T-cell (primary cell): Measurements from ENCODE around the gene MUC21. TPM values are rescaled to one million over a fixed set of nuclear protein-coding genes. Genes with fewer than 3 reads are reported as not detected.
"Not testable (repeated sequence)": the region's sequence is repeated elsewhere in the genome, so short reads cannot be mapped to it uniquely, and the experiment has no call there.

Source experiments
- ATAC-seq, 4 experiments: fragments of 200-7000 bp in 3 of 4; fragments of 150-1000 bp in 1 of 4; cut with Tn5 transposase; replicated peaks in 1 of 4; 1 replicate in 3 of 4; 2 replicates in 1 of 4; pipeline ENCODE4 v1.10.0; 2021; ENCODE audit warnings: moderate library complexity in 3 of 4, mild to moderate bottlenecking in 2 of 4, moderate number of reproducible peaks in 1 of 4
- CTCF ChIA-PET, 2 donors: fragments of 300-600 bp; sonication (Branson Sonifier 250); formaldehyde crosslinking; loops; one replicate each; lab custom pipeline; 2022; ENCODE audit warnings: antibody characterized with exemption in 2 of 2; lab: Charles Lee
- POLR2A ChIA-PET, 2 donors: fragments of 300-600 bp; sonication (Branson Sonifier 250); formaldehyde crosslinking; loops; one replicate each; lab custom pipeline; 2022; ENCODE audit warnings: antibody characterized with exemption in 2 of 2; lab: Charles Lee
- DNase-seq, 35 experiments: peaks; one replicate each; pipeline versions ENCODE4 v3.0.0 to v3.0.0-alpha.2; 2013 to 2023
- H3K27ac ChIP-seq: one replicate; pipeline ENCODE4 v1.5.1; 2013; ENCODE audit warnings: low read length
- H3K27me3 ChIP-seq, 2 experiments: replicated peaks in 1 of 2; 1 replicate in 1 of 2; 2 replicates in 1 of 2; pipeline versions ENCODE4 v1.6.1 to v1.7.0; 2013; ENCODE audit warnings: low read length in 1 of 2, mixed read lengths in 1 of 2; ENCODE audit not compliant: control insufficient read depth in 2 of 2, insufficient read depth in 2 of 2; ENCODE audit errors: extremely low read depth in 1 of 2
- H3K36me3 ChIP-seq, 2 donors: 1 replicate in 1 of 2; 2 replicates in 1 of 2; pipeline versions ENCODE4 v1.6.1 to v1.7.0; 2013; ENCODE audit warnings: low read length in 1 of 2; ENCODE audit not compliant: control insufficient read depth in 2 of 2, insufficient read depth in 1 of 2; ENCODE audit errors: extremely low read depth in 1 of 2
- H3K4me1 ChIP-seq, 2 experiments: 1 replicate in 1 of 2; 2 replicates in 1 of 2; pipeline versions ENCODE4 v1.6.1 to v1.7.0; 2013; ENCODE audit warnings: low read length in 2 of 2, mixed read lengths in 1 of 2; ENCODE audit not compliant: insufficient read depth in 2 of 2, control insufficient read depth in 1 of 2; ENCODE audit errors: extremely low read depth in 1 of 2
- H3K4me3 ChIP-seq, 2 donors: 1 replicate in 1 of 2; 2 replicates in 1 of 2; pipeline versions ENCODE4 v1.5.1 to v1.7.0; 2013; ENCODE audit warnings: mild to moderate bottlenecking in 2 of 2, low read length in 1 of 2, moderate library complexity in 1 of 2; ENCODE audit not compliant: control insufficient read depth in 1 of 2; ENCODE audit errors: extremely low read depth in 1 of 2
- H3K9me3 ChIP-seq: 2 replicates; pipeline ENCODE4 v1.7.0; 2013
- H3K27ac Mint-ChIP-seq, 2 donors: one replicate each; pipeline ENCODE4 v1.8.0; 2020 to 2021; ENCODE audit warnings: mild to moderate bottlenecking in 2 of 2, mixed read lengths in 2 of 2
- H3K27me3 Mint-ChIP-seq, 2 donors: one replicate each; pipeline ENCODE4 v1.8.0; 2021 to 2022; ENCODE audit warnings: mixed read lengths in 2 of 2
- H3K36me3 Mint-ChIP-seq: one replicate; pipeline ENCODE4 v1.8.0; 2021; ENCODE audit warnings: mixed read lengths
- H3K4me1 Mint-ChIP-seq, 3 donors: one replicate each; pipeline ENCODE4 v1.8.0; 2020 to 2022; ENCODE audit warnings: mixed read lengths in 3 of 3, mild to moderate bottlenecking in 1 of 3
- H3K4me3 Mint-ChIP-seq, 3 donors: one replicate each; pipeline ENCODE4 v1.8.0; 2020 to 2022; ENCODE audit warnings: mild to moderate bottlenecking in 3 of 3, mixed read lengths in 3 of 3, moderate library complexity in 3 of 3
- H3K9me3 Mint-ChIP-seq, 3 donors: one replicate each; pipeline ENCODE4 v1.8.0; 2020 to 2022; ENCODE audit warnings: mixed read lengths in 3 of 3
- WGBS: methylation state at CpG from one replicate; pipeline ENCODE4 v1.1.5; 2013; ENCODE audit warnings: missing lambda C conversion rate; ENCODE audit not compliant: insufficient coverage; 5-methylcytosine and 5-hydroxymethylcytosine counted together
- total RNA-seq, 35 experiments: library from RNA in 6 of 35; stranded (reverse) in 6 of 35; fragments of 120-200 nt in 1 of 35; gene quantifications; one replicate each; pipeline versions ENCODE4 v1.2.1 to v1.2.4 and lab custom pipeline; 2013 to 2026

Gene MUC21
- total RNA-seq, 5 donors from 2014 or later (not counting 1 experiment from before 2014, with no cell fraction given) = not detected

- no peak overlapping the region for H3K4me3 Mint-ChIP-seq
- H3K27me3 ChIP-seq = peaks cover 0 to 26% of the 10 kb centered on the region in 2 experiments
- H3K9me3 Mint-ChIP-seq = no peaks in the 10 kb centered on the region
- H3K4me1 Mint-ChIP-seq = peaks cover 0 to 10% (median 5%) of the 10 kb centered on the region in 3 donors
- no peak overlapping the region for H3K27ac ChIP-seq
- no peaks in the 10 kb centered on the region for H3K36me3 Mint-ChIP-seq
- ChIA-PET CTCF (no interaction called here), POLR2A (interaction anchor here in 1 of 2 donors (0.7 kb wide), 1 partner anchor 26 kb away, joined by 4 read pairs; no protein-coding TSS in a partner anchor)
- H3K27ac Mint-ChIP-seq = no peak overlapping the region
- WGBS = 33% methylated on average over 1 of the region's 4 CpGs
- ATAC-seq (no peak), DNase-seq (no peak)
- H3K36me3 ChIP-seq = no peaks in the 10 kb centered on the region
- H3K4me3 ChIP-seq = no peak overlapping the region
- no peaks in the 10 kb centered on the region for H3K4me1 ChIP-seq
- no peaks in the 10 kb centered on the region for H3K9me3 ChIP-seq
- H3K27me3 Mint-ChIP-seq = peaks cover 15 to 29% of the 10 kb centered on the region in 2 donors
These were observed 24.6 kb downstream of the MUC21 start for GRCh38 chr6:31008165-31008564.

- WGBS = 64% methylated on average over 2 of the region's 7 CpGs
- no peaks in the 10 kb centered on the region for H3K4me1 ChIP-seq
- H3K4me3 ChIP-seq = no peak overlapping the region
- ChIA-PET POLR2A (no interaction called here), CTCF (no interaction called here)
- peaks cover 2% of the 10 kb centered on the region for H3K36me3 Mint-ChIP-seq
- H3K4me3 Mint-ChIP-seq = no peak overlapping the region
- no peak overlapping the region for H3K27ac Mint-ChIP-seq
- H3K4me1 Mint-ChIP-seq = peaks cover 0 to 6% (median 3%) of the 10 kb centered on the region in 3 donors
- H3K9me3 ChIP-seq = no peaks in the 10 kb centered on the region
- no peak overlapping the region for H3K27ac ChIP-seq
- H3K36me3 ChIP-seq = no peaks in the 10 kb centered on the region
- ATAC-seq (no peak), DNase-seq (no peak)
- H3K27me3 Mint-ChIP-seq = peaks cover 15 to 40% of the 10 kb centered on the region in 2 donors
- H3K9me3 Mint-ChIP-seq = peaks cover 0 to 3% (median 0%) of the 10 kb centered on the region in 3 donors
- H3K27me3 ChIP-seq = peaks cover 0 to 23% of the 10 kb centered on the region in 2 experiments
These were observed 26.2 kb downstream of the MUC21 start for GRCh38 chr6:31009731-31010130.

- Histone ChIP-seq H3K27me3 (peaks cover 0 to 23% of the 10 kb centered on the region in 2 experiments), H3K9me3 (no peaks in the 10 kb centered on the region), H3K4me3 (no peak within 1 kb of the TSS), H3K4me1 (no peaks in the 10 kb centered on the region), H3K27ac (no peak within 1 kb of the TSS), H3K36me3 (no peaks in the 10 kb centered on the region)
- ChIA-PET CTCF (no interaction called here), POLR2A (no interaction called here)
- no peak within 1 kb of the TSS for H3K27ac Mint-ChIP-seq
- no peaks in the 10 kb centered on the region for H3K4me1 Mint-ChIP-seq
- no CpG with 5 or more reads among the region's 4 CpGs for WGBS
- DNase-seq (no peak), ATAC-seq (no peak)
- H3K27me3 Mint-ChIP-seq = peaks cover 15 to 39% of the 10 kb centered on the region in 2 donors
- H3K4me3 Mint-ChIP-seq = no peak within 1 kb of the TSS
- H3K36me3 Mint-ChIP-seq = peaks cover 4% of the 10 kb centered on the region
- H3K9me3 Mint-ChIP-seq = peaks cover 0 to 8% (median 0%) of the 10 kb centered on the region in 3 donors
These were observed 27.0 kb downstream of the MUC21 start, which contains the start of gene MUC22 for GRCh38 chr6:31010393-31011060. TSS of gene MUC22 (plus strand) at chr6:31010474. CDS start at chr6:31010707, 233 bp downstream.

- Mint-ChIP-seq H3K4me1 (no peaks in the 10 kb centered on the region), H3K4me3 (no peak overlapping the region), H3K9me3 (peaks cover 0 to 13% (median 0%) of the 10 kb centered on the region in 3 donors), H3K27me3 (peaks cover 15 to 41% of the 10 kb centered on the region in 2 donors), H3K27ac (no peak overlapping the region), H3K36me3 (peaks cover 4% of the 10 kb centered on the region)
- Histone ChIP-seq H3K4me3 (no peak overlapping the region), H3K4me1 (no peaks in the 10 kb centered on the region), H3K36me3 (no peaks in the 10 kb centered on the region), H3K27ac (no peak overlapping the region), H3K27me3 (peaks cover 0 to 19% of the 10 kb centered on the region in 2 experiments), H3K9me3 (no peaks in the 10 kb centered on the region)
- ATAC-seq = no peak
- 72% methylated on average over 5 of the region's 6 CpGs for WGBS
- CTCF ChIA-PET = no interaction called here
- POLR2A ChIA-PET = no interaction called here
- DNase-seq = no peak
These were observed 27.6 kb downstream of the MUC21 start for GRCh38 chr6:31011153-31011552.

GRCh38 chr6:31016659-31017299, 33.3 kb downstream of the MUC21 start:
- H3K27me3 ChIP-seq = peaks cover 0 to 20% of the 10 kb centered on the region in 2 experiments
- Mint-ChIP-seq H3K9me3 (peaks cover 0 to 13% (median 0%) of the 10 kb centered on the region in 3 donors), H3K4me1 (no peaks in the 10 kb centered on the region), H3K36me3 (peaks cover 4% of the 10 kb centered on the region), H3K27me3 (peaks cover 8 to 27% of the 10 kb centered on the region in 2 donors), H3K27ac (no peak overlapping the region), H3K4me3 (no peak overlapping the region)
- 84% methylated on average over 33 of the region's 36 CpGs for WGBS
- no peak overlapping the region for H3K4me3 ChIP-seq
- DNase-seq (no peak), ATAC-seq (no peak)
- ChIA-PET CTCF (no interaction called here), POLR2A (no interaction called here)
- H3K4me1 ChIP-seq = no peaks in the 10 kb centered on the region
- H3K27ac ChIP-seq = no peak overlapping the region
- no peaks in the 10 kb centered on the region for H3K36me3 ChIP-seq
- H3K9me3 ChIP-seq = no peaks in the 10 kb centered on the region

- no CpG with 5 or more reads among the region's 3 CpGs for WGBS
- H3K27ac ChIP-seq, H3K4me3 Mint-ChIP-seq, H3K4me3 ChIP-seq, ATAC-seq, H3K36me3 ChIP-seq, H3K27ac Mint-ChIP-seq, H3K4me1 ChIP-seq, H3K9me3 ChIP-seq, H3K4me1 Mint-ChIP-seq, H3K36me3 Mint-ChIP-seq, CTCF ChIA-PET, POLR2A ChIA-PET, DNase-seq: not testable (repeated sequence)
- H3K9me3 Mint-ChIP-seq = peaks cover 0 to 13% (median 0%) of the 10 kb centered on the region in 3 donors
- H3K27me3 ChIP-seq = peaks cover 0 to 20% of the 10 kb centered on the region in 2 experiments
- H3K27me3 Mint-ChIP-seq = peaks cover 5 to 24% of the 10 kb centered on the region in 2 donors
These were observed 33.9 kb downstream of the MUC21 start for GRCh38 chr6:31017436-31017835.
